ENCODE measurements around the gene FAM237A.
A peak's percentile ranks its signal among the peaks of the same experiment; 100 is the strongest.

GRCh38 chr2:206693399-206694137 lies 51.3 kb downstream of the FAM237A start:
- TF ChIP-seq CTCF (IDR thresholded peaks at IDR 0.05): peak; percentile 70
- TF ChIP-seq ZFX (IDR thresholded peaks at IDR 0.05; ENCODE audit: borderline replicate concordance): no peak

Measured in 22Rv1 (cell line).